A673 (cell line): ENCODE data around the gene RNF180. TPM values are rescaled to one million over a fixed set of nuclear protein-coding genes. Genes with fewer than 3 reads are reported as not detected.

ENCODE experiments used
- BruUV-seq: library from RNA; stranded (reverse); fragments of 400-500 nt; replicated peaks from 2 replicates; lab custom pipeline; 2021; lab: Mats Ljungman, UMichigan
- CTCF ChIA-PET: fragments of 300-600 bp; sonication (Branson Sonifier 250); formaldehyde crosslinking; loops from one replicate; lab custom pipeline; 2022; ENCODE audit warnings: antibody characterized with exemption; lab: Charles Lee
- POLR2A ChIA-PET: fragments of 300-600 bp; sonication (Branson Sonifier 250); formaldehyde crosslinking; loops from one replicate; lab custom pipeline; 2022; ENCODE audit warnings: antibody characterized with exemption; ENCODE audit not compliant: low non-redundant PET; lab: Charles Lee
- DNase-seq: peaks from one replicate; pipeline ENCODE4 v3.0.0-alpha.2; 2015; ENCODE audit warnings: low spot score
- H3K27ac ChIP-seq: fragments of 200-600 bp; sonication (generic); 2 replicates; pipeline ENCODE4 v1.5.1; 2016; ENCODE audit warnings: mixed run types, low read depth, mild to moderate bottlenecking, mixed read lengths, antibody characterized with exemption, low read length; ENCODE audit not compliant: poor library complexity, severe bottlenecking
- H3K27me3 ChIP-seq: fragments of 200-600 bp; sonication (generic); replicated peaks from 2 replicates; pipeline ENCODE4 v1.6.1; 2017; ENCODE audit warnings: mixed run types, low read depth, mild to moderate bottlenecking, mixed read lengths, antibody characterized with exemption, low read length; ENCODE audit not compliant: insufficient read depth, poor library complexity
- H3K36me3 ChIP-seq: fragments of 200-600 bp; sonication (generic); 2 replicates; pipeline ENCODE4 v1.6.1; 2016; ENCODE audit warnings: mixed run types, mild to moderate bottlenecking, mixed read lengths, antibody characterized with exemption, low read length; ENCODE audit not compliant: insufficient read depth, poor library complexity, severe bottlenecking
- H3K4me1 ChIP-seq: fragments of 200-600 bp; sonication (generic); 2 replicates; pipeline ENCODE4 v1.6.1; 2017; ENCODE audit warnings: mixed run types, mild to moderate bottlenecking, mixed read lengths, antibody characterized with exemption, low read length; ENCODE audit not compliant: insufficient read depth, poor library complexity, severe bottlenecking
- H3K4me3 ChIP-seq: fragments of 200-600 bp; sonication (generic); 2 replicates; pipeline ENCODE4 v1.5.1; 2016; ENCODE audit warnings: low read depth, mixed run types, mild to moderate bottlenecking, mixed read lengths, low read length; ENCODE audit not compliant: poor library complexity, severe bottlenecking
- H3K9me3 ChIP-seq: fragments of 200-600 bp; sonication (generic); 2 replicates; pipeline ENCODE4 v1.6.1; 2016; ENCODE audit warnings: mixed run types, low read depth, mild to moderate bottlenecking, mixed read lengths, antibody characterized with exemption, low read length; ENCODE audit not compliant: poor library complexity, severe bottlenecking
- EZH2 ChIP-seq: fragments of 200-600 bp; sonication (generic); IDR thresholded peaks from 2 replicates; pipeline ENCODE4 v1.6.1; 2017; ENCODE audit warnings: borderline replicate concordance, low read depth, mild to moderate bottlenecking, mixed read lengths, antibody characterized with exemption, low read length; ENCODE audit not compliant: poor library complexity, severe bottlenecking
- intact Hi-C: fragments of 100-400 bp; cut with micrococcal nuclease; formaldehyde crosslinking; loops from one replicate; pipeline ENCODE4 v1.10.0; 2022; ENCODE audit not compliant: unreplicated experiment
- total RNA-seq: library from RNA; stranded (reverse); gene quantifications from 2 replicates; pipeline ENCODE4 v1.2.3, GENCODE V29; 2021
- TF ChIP-seq, protein P1 (sequence below): fragments of 300-800, 200-600 bp; sonication (generic); conservative IDR thresholded peaks from 2 replicates; pipeline ENCODE4 v1.5.1; 2017; ENCODE audit warnings: low read depth, mild to moderate bottlenecking, antibody characterized with exemption, low read length, moderate library complexity, mixed read lengths

RNF180 gene
- total RNA-seq, 1 experiment from 2014 or later, result 0.67 TPM

DNA sequence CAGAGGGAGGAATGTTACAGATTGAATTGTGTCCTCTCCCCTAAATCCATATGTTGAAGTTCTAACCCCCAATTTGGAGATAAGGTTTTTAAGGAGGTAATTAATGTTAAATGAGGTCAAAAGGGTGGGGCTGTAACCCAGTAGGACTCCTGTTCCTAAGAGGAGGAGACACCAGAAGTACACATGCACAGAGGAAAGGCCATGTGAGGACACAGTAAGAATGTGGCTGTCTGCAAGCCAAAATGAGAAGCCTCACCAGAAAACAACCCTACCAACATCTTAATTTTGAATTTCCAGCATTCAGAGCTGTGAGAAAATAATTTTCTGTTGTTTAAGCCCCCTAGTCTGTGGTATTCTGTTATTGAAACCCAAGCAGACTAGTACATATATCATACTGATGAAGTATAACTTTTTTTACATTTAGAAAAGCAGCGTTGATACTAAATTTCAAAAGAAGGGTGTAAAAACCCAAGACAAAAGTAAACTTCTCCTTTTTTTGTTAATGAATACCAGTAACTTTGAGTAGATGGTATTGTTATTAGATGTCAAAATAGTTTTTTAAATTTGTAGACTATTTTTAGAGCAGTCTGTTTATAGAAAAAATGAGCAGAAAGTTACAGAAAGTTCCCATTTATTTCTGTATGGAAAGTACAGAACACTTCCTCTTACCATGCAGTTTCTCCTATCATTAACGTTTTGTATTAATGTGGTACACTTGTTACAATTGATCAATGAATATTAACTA is 25.1 kb downstream of the RNF180 start:
- DNase-seq, result no peak
- intact Hi-C loops, result no loop called here
- BruUV-seq, result no TSS peak
- Histone ChIP-seq H3K9me3 (no peaks in the 10 kb centered on the region), H3K36me3 (no peaks in the 10 kb centered on the region), H3K4me1 (no peaks in the 10 kb centered on the region), H3K27me3 (no peaks in the 10 kb centered on the region), H3K4me3 (no peak overlapping the region), H3K27ac (no peak overlapping the region)
- CTCF ChIA-PET, result no interaction called here
- POLR2A ChIA-PET, result no interaction called here
- TF ChIP-seq, protein P1, sequence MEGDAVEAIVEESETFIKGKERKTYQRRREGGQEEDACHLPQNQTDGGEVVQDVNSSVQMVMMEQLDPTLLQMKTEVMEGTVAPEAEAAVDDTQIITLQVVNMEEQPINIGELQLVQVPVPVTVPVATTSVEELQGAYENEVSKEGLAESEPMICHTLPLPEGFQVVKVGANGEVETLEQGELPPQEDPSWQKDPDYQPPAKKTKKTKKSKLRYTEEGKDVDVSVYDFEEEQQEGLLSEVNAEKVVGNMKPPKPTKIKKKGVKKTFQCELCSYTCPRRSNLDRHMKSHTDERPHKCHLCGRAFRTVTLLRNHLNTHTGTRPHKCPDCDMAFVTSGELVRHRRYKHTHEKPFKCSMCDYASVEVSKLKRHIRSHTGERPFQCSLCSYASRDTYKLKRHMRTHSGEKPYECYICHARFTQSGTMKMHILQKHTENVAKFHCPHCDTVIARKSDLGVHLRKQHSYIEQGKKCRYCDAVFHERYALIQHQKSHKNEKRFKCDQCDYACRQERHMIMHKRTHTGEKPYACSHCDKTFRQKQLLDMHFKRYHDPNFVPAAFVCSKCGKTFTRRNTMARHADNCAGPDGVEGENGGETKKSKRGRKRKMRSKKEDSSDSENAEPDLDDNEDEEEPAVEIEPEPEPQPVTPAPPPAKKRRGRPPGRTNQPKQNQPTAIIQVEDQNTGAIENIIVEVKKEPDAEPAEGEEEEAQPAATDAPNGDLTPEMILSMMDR, result no peak
- no peak for TF ChIP-seq EZH2

DNA sequence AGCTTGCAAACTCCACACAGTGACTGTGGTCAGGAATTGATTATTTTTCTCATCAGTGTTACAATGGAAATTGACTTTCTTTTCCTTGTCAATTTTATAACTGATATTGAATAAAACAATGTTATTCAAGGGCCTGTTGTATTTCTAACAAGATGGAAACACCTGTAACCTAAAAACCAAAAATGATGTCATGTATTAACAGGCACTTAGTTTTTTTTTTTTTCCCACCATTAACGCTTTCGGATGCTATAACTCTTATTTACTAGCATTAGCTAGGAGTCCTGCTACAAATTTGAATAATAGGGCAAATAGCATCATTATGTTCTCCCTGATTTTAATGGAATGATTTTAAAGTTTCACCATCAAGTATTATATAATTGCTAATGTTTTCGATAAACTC is 30.3 kb downstream of the RNF180 start:
- Histone ChIP-seq H3K4me1 (no peaks in the 10 kb centered on the region), H3K9me3 (no peaks in the 10 kb centered on the region), H3K36me3 (no peaks in the 10 kb centered on the region), H3K4me3 (no peak overlapping the region), H3K27me3 (peaks cover 8% of the 10 kb centered on the region), H3K27ac (no peak overlapping the region)
- intact Hi-C loops, result no loop called here
- DNase-seq, result no peak
- no TSS peak for BruUV-seq
- POLR2A ChIA-PET, result no interaction called here
- no peak for TF ChIP-seq EZH2
- TF ChIP-seq, protein P1, result no peak
- CTCF ChIA-PET, result no interaction called here

DNA sequence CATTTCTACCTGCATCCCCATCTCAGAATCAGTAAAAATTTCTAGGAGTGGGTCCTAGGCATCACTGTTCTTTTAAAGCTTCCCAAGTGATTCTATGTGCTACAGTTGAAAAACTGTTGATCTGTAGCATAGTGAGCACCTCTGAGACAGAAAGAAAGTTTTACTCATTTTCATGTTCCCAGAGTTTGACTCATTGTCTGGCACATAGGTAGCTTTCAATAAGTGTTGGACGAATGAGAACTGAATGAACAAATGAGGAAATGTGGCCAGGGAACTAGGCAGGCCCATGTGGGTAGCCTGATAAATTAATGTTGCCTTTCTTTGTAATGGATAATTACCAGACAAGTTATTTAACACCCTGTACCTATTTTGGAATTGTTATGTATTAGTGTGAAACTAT is 33.8 kb downstream of the RNF180 start:
- Histone ChIP-seq H3K27ac (no peak overlapping the region), H3K27me3 (peaks cover 8% of the 10 kb centered on the region), H3K9me3 (no peaks in the 10 kb centered on the region), H3K36me3 (no peaks in the 10 kb centered on the region), H3K4me1 (no peaks in the 10 kb centered on the region), H3K4me3 (no peak overlapping the region)
- ChIA-PET CTCF (no interaction called here), POLR2A (no interaction called here)
- DNase-seq, result no peak
- intact Hi-C loops, result no loop called here
- BruUV-seq, result no TSS peak
- TF ChIP-seq, protein P1, result no peak
- no peak for TF ChIP-seq EZH2
